ENCODE results near the gene KLF6. TPM values are rescaled to one million over a fixed set of nuclear protein-coding genes. Genes with fewer than 3 reads are reported as not detected.

The KLF6 gene
- total RNA-seq, 1 experiment from 2014 or later: 21.3 TPM

DNA sequence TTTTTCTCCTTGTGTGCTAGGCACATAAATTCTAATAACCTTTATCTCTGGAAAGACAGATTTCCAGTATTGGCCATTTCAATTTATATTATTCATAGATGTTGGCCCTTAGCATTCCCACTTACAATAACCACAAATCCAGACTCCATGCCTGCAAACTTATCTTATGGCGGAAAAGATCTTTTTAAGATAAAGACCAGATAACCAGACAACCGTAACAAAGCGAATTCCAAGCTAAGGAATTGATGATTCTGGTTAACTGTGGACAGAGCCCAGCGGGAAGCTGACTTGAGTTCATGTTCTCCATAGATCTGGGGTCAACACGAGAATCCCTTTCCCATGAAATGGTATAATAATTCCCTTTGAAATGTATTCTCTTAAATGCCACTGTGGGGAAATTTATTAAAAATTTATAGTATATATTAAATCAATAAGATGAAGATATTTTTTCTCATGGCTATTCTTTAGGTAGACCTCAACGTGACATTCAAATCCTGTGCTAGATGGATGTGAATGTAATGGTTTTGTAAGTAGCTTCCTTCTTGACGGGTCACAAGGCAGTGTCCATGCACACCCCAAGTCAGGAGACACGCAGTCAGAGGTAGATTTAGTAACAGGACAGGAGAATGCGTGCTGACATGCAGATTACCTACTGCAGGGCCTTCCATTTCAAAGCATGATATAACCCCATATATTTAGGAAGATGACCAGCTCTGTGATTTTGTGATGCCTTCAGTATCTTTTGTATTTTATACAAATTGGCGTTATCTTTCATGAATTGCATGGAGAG, 37.7 kb upstream of the KLF6 start:
- H3K36me3 ChIP-seq: no peaks in the 10 kb centered on the region
- no peaks in the 10 kb centered on the region for H3K27me3 ChIP-seq (replicated peaks)
- DNase-seq (ENCODE audit: low read depth in 1 of 2, low spot score in 2 of 2): no peak
- H3K4me1 ChIP-seq (replicated peaks): peaks cover 46% of the 10 kb centered on the region
- H3K9me3 ChIP-seq (replicated peaks): no peaks in the 10 kb centered on the region
- H3K27ac ChIP-seq: no peak overlapping the region
- no peak overlapping the region for H3K4me3 ChIP-seq

DNA sequence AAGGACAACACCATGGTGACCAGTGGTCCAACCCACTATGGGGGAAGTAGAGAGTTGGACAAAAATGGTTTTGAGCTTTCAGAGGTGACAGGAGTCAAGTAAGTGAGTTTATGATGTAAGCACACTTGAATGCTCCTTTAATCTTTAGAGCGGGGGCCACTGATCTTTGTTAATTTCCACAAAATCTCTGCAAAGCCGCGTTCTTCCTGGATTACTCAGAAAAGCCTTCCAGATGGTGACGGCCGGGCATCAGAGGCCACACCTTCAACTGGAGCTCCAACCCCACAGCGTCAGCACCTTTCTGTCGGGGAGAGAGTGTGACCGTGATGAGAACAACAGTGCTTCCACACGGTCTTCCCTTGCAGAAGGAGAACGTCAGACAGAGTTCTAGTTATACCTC, 35.2 kb upstream of the KLF6 start:
- no peaks in the 10 kb centered on the region for H3K27me3 ChIP-seq (replicated peaks)
- H3K36me3 ChIP-seq: no peaks in the 10 kb centered on the region
- peak overlapping the region; percentile 22 for H3K4me3 ChIP-seq
- no peaks in the 10 kb centered on the region for H3K9me3 ChIP-seq (replicated peaks)
- peak overlapping the region; percentile 68 for H3K27ac ChIP-seq
- H3K4me1 ChIP-seq (replicated peaks): peaks cover 25% of the 10 kb centered on the region
- peak; percentile 86 to 88 for DNase-seq (ENCODE audit: low read depth in 1 of 2, low spot score in 2 of 2)

DNA sequence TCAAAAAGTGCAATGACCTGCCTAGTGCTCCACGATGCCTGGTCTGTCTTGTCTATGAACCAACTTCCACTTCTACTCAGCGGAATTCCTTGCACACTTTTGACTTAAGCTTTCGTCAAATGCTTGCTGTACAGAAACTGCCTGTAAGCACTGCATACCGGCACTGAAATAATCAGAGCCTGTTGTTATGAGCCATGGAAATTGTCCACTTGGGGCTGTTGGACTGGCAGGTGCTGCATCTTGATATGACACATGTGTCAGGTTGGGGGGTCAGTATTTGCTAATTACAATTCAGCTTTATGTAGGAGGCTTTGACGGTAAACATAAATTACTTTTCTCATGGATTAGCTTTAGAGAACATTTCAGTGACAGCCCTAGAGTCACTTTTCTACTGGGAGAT, 32.0 kb upstream of the KLF6 start:
- Histone ChIP-seq H3K27me3 (replicated peaks) (no peaks in the 10 kb centered on the region), H3K36me3 (no peaks in the 10 kb centered on the region), H3K4me1 (replicated peaks) (peaks cover 40% of the 10 kb centered on the region), H3K27ac (no peak overlapping the region), H3K9me3 (replicated peaks) (no peaks in the 10 kb centered on the region), H3K4me3 (no peak overlapping the region)
- DNase-seq (ENCODE audit: low read depth in 1 of 2, low spot score in 2 of 2): no peak

DNA sequence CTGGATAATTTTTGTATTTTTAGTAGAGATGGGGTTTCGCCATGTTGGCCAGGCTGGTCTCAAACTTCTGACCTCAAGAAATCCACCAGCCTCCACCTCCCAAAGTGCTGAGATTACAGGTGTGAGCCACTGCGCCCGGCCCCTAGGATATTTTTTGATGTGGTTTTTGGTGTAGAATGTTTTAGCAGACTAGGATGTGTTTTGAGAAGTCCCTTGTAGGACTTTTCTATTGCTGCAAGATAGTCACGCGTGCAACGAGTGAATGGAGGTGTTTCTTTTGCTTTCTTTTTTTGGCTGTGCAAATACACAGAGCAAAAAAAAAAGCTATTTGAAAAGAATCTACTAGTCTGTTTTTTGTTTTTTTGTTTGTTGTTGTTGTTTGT, 29.8 kb upstream of the KLF6 start:
- H3K27ac ChIP-seq: no peak overlapping the region
- DNase-seq (ENCODE audit: low read depth in 1 of 2, low spot score in 2 of 2): no peak
- H3K4me3 ChIP-seq: no peak overlapping the region
- H3K9me3 ChIP-seq (replicated peaks): no peaks in the 10 kb centered on the region
- H3K4me1 ChIP-seq (replicated peaks): peaks cover 43% of the 10 kb centered on the region
- no peaks in the 10 kb centered on the region for H3K36me3 ChIP-seq
- H3K27me3 ChIP-seq (replicated peaks): no peaks in the 10 kb centered on the region

DNA sequence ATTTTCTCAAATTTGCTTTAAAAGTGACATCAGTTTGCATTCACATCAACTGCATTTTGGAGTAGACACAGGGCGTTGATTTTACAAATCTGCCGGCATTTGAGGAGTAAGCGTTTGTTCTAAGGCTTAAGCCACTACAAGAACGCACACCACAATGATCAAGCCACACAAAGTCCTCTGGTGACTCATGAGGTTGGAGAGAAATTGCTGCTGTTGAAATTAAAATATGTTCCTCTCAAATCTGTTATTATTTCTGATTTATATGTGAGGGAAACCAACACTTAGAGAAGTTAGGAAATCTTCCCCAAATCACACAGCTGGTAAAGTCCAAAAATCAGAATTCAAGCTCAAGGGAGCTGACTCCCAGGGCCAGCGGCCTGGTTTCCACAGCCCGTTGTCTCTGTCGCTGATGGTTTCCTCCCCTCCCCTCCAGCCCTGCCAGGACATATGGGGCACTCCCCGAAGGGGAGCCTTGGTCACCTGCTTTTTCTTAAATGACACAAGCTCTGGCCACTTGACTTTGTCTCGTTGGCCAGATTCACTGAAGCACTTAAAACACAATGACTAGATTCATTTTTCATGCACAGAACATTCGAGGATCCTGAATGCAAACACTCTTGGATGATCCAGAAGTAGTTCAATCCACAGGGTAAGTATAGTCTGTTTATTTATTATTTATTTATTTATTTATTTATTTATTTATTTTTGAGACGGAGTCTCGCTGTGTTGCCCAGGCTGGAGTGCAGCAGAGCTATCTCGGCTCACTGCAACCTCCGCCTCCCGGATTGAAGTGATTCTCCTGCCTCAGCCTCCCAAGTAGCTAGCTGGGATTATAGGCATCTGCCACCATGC, 29.2 kb upstream of the KLF6 start:
- Histone ChIP-seq H3K9me3 (replicated peaks) (no peaks in the 10 kb centered on the region), H3K36me3 (no peaks in the 10 kb centered on the region), H3K27ac (peak overlapping the region; percentile 11; the same call in 1 of the 2 replicates), H3K4me3 (no peak overlapping the region), H3K27me3 (replicated peaks) (no peaks in the 10 kb centered on the region), H3K4me1 (replicated peaks) (peaks cover 47% of the 10 kb centered on the region)
- no peak for DNase-seq (ENCODE audit: low read depth in 1 of 2, low spot score in 2 of 2)

DNA sequence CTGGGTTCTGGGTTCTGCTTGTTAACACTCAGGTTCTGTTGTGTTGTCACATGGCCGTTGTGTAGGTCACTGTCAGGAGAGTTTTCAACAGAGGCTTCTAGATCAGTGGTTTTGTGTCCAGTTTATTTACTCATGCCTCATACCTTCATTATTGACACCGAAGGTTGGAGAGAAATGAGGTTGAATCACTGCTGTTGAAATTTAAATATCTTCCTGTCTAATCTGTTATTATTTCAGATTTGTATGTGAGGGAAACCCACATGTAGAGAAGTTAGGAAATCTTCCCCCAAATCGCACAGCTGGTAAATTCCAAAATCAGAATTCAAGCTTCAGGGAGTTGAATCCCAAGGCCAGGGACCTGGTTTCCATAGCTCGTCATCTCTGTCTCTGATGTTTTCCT, 28.3 kb upstream of the KLF6 start:
- Histone ChIP-seq H3K4me3 (no peak overlapping the region), H3K4me1 (replicated peaks) (peaks cover 48% of the 10 kb centered on the region), H3K27me3 (replicated peaks) (no peaks in the 10 kb centered on the region), H3K36me3 (no peaks in the 10 kb centered on the region), H3K27ac (peak overlapping the region; percentile 11), H3K9me3 (replicated peaks) (no peaks in the 10 kb centered on the region)
- no peak for DNase-seq (ENCODE audit: low read depth in 1 of 2, low spot score in 2 of 2)

DNA sequence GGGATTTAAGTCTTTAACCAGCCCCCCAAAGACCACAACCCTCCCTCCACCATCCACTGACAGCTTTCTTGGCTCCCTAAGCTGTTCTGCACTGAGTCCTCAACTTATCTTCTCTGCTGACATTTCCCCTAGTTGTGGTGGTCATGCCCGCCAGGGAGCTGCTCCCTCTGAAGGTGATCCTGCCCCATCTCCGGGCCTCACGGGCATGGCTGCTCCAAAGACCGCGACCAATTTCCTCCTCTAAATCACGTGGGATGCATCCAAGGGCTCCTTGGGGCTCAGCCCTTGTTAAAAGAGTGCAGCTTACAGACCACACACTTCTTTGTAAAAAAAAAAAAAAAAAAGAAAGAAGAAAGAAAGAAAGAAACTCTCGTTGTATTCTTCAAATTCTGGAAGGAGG, 27.1 kb upstream of the KLF6 start:
- DNase-seq (ENCODE audit: low read depth in 1 of 2, low spot score in 2 of 2): no peak
- Histone ChIP-seq H3K36me3 (no peaks in the 10 kb centered on the region), H3K4me1 (replicated peaks) (peaks cover 59% of the 10 kb centered on the region), H3K4me3 (no peak overlapping the region), H3K27me3 (replicated peaks) (no peaks in the 10 kb centered on the region), H3K27ac (peak overlapping the region; percentile 93), H3K9me3 (replicated peaks) (no peaks in the 10 kb centered on the region)

DNA sequence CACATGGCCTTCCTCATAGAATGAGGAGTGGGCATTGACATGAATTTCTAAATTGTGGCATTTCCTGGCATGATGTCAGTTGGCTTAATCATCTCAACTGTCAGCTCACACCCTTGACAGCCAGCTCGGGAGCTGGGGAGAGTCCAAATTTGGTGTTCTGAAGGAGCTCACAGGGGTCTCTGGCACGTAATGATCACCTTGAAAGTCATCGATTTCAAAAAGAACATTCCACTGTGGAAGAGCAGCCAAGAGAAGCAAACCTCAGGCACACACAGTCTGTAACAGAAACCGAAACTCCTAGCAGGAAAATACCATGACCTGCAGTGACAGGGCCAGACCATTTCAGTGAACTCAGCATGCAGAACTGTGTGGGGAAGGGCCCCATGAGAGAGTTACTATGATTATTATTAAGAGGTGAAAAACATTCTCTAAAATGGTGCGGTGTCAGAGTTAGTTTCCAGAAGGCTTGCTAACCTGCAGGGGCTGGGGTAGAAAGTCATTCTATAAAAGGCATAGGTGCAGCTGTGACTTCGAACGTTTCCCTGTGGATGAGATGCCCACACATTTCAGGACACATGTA, 26.4 kb upstream of the KLF6 start:
- H3K4me3 ChIP-seq: no peak overlapping the region
- no peaks in the 10 kb centered on the region for H3K27me3 ChIP-seq (replicated peaks)
- no peaks in the 10 kb centered on the region for H3K9me3 ChIP-seq (replicated peaks)
- H3K4me1 ChIP-seq (replicated peaks): peaks cover 67% of the 10 kb centered on the region
- no peaks in the 10 kb centered on the region for H3K36me3 ChIP-seq
- H3K27ac ChIP-seq: peak overlapping the region; percentile 93
- DNase-seq (ENCODE audit: low read depth in 1 of 2, low spot score in 2 of 2): peak; percentile 63 to 83

DNA sequence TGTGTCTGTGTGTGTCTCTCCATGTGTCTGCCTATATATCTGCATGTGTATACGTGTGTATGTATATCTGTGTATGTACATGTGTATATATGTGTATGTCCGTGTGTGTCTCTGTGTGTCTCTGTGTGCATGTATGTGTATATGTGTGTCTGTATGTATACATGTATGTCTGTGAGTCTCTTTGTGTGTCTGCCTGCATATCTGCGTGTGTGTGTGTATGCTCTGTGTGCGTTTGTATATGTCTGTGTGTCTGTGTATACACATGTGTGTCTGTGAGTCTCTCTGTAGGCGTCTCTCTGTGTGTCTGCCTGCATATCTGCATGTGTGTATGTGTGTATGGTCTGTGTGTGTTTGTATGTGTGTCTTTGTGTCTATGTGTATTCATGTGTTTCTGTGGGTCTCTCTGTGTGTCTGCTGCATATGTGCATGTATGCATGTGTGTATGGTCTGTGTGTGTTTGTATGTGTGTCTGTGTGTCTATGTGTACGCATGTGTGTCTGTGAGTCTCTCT, 23.7 kb upstream of the KLF6 start:
- no peak for DNase-seq (ENCODE audit: low read depth in 1 of 2, low spot score in 2 of 2)
- Histone ChIP-seq H3K27ac (no peak overlapping the region), H3K9me3 (replicated peaks) (no peaks in the 10 kb centered on the region), H3K36me3 (no peaks in the 10 kb centered on the region), H3K4me3 (no peak overlapping the region), H3K27me3 (replicated peaks) (no peaks in the 10 kb centered on the region), H3K4me1 (replicated peaks) (peaks cover 88% of the 10 kb centered on the region)

DNA sequence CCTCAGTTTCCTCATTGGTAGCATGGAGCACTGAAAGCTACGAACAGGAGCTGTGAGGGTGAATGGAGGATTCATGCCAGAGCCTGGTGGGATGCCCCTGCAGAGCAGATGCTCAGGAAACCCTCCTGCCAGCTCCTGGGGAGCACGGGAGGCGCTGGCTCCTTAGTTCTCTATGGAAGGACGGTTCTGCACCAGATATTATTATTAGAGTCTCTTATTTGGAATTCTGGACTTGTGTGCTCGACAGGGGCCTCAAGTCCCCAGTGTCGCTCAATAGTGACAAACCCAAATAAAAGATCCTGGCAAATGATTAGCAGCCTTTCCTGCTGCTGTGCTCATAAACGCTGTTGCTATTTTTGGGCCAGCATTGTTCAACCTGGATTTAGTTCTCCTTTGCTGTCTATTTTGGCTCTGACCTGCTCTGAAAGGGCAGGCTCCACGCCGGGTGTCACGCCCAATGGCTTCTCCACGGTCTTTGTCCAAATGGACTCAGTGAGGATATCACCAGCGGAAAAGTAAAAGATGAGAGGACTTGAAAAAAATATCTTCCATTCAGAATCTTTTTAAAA, 23.0 kb upstream of the KLF6 start:
- Histone ChIP-seq H3K4me3 (no peak overlapping the region), H3K27me3 (replicated peaks) (no peaks in the 10 kb centered on the region), H3K9me3 (replicated peaks) (no peaks in the 10 kb centered on the region), H3K36me3 (no peaks in the 10 kb centered on the region), H3K4me1 (replicated peaks) (peaks cover 82% of the 10 kb centered on the region), H3K27ac (no peak overlapping the region)
- no peak for DNase-seq (ENCODE audit: low read depth in 1 of 2, low spot score in 2 of 2)

DNA sequence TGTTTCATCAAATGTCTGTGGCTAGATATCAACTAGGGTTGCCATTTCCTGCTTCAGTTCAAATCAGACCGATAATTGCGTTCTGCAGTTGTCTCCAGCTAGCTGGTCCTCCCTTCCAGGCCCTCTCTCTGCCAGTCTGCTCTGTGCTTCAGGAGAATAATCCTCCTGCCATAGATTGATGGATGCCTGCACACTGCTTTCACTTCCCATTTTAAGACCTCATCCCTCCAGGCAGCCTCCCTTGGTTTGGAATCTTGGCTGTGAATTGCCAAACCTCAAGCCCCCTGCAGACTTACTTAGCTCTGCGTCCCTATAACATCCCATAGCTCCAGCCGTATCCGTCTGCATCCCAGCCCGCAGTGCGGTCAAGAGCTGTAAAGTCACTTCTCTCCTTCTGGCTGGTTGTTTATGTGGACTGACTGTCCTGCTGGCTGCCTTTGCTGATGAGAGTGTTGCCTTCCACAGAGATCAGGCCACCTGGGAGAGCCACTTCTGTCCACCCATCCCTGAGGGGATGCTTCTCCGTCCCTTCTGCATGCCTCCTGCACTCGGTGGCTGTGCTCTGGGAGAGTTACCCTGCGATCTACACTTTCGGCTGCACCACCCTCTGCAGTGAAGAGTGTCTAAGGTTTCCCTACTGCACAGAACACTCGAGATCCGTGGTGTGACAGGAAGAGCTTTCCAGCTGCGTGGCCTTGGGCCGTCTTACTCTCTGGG, 22.4 kb upstream of the KLF6 start:
- no peak for DNase-seq (ENCODE audit: low read depth in 1 of 2, low spot score in 2 of 2)
- H3K27ac ChIP-seq: peak overlapping the region; percentile 98
- H3K4me3 ChIP-seq: no peak overlapping the region
- peaks cover 77% of the 10 kb centered on the region for H3K4me1 ChIP-seq (replicated peaks)
- no peaks in the 10 kb centered on the region for H3K27me3 ChIP-seq (replicated peaks)
- H3K36me3 ChIP-seq: no peaks in the 10 kb centered on the region
- no peaks in the 10 kb centered on the region for H3K9me3 ChIP-seq (replicated peaks)

DNA sequence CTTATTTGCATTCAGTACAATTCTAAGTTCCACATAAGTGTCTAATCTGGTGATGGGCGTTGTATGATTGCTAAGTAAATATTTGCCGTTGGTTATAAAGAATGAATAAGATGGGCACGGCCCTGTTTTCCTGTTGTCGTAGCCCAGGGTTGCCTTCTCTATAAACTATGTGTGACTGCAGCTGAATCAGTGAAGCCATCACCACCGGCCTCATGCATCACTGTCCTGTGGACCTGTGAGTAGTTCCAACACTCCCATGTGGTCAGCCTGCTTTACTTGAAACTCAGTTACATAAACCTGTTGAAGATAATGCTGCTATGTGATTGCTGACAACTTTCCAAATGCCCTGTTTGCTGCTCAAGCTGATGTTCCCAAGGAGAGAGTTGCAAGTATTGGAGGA, 21.6 kb upstream of the KLF6 start:
- peaks cover 70% of the 10 kb centered on the region for H3K4me1 ChIP-seq (replicated peaks)
- peak in 1 of 2 experiments; percentile 68 for DNase-seq (ENCODE audit: low read depth in 1 of 2, low spot score in 2 of 2)
- H3K27me3 ChIP-seq (replicated peaks): no peaks in the 10 kb centered on the region
- H3K4me3 ChIP-seq: no peak overlapping the region
- no peaks in the 10 kb centered on the region for H3K36me3 ChIP-seq
- H3K9me3 ChIP-seq (replicated peaks): no peaks in the 10 kb centered on the region
- peak overlapping the region; percentile 98 for H3K27ac ChIP-seq

DNA sequence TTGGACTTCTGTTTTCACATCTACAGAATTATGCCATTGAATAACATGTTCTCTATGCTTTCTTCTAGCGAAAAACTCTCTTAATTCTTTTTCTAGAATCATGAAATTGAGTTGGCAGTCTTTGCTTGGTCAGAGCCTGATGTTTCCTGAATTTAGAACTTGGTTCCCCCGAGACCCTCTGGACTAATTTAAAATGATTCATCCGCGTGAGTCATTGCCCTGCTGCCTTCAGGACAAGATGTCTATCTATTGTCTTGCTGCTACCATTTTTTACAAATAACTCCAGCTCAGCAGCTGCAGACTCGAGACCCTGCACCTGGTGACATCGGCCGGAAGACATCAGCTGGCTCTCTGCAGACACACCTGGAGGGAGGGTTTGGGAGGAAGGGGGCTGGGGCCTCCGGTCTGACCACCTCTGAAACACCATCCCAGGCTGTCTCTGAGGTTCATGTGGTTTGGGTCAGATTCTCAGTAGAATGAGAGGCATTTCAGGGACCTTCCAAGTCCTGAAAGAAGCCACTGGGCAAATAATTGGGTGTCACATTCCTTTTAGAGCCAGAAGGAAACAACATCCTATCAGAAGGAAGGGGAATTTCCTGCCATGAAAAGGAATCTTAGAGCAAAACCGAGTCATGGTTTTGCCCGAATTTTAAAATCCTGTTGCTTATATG, 20.9 kb upstream of the KLF6 start:
- Histone ChIP-seq H3K4me3 (no peak overlapping the region), H3K4me1 (replicated peaks) (peaks cover 63% of the 10 kb centered on the region), H3K36me3 (no peaks in the 10 kb centered on the region), H3K9me3 (replicated peaks) (no peaks in the 10 kb centered on the region), H3K27me3 (replicated peaks) (no peaks in the 10 kb centered on the region), H3K27ac (peak overlapping the region; percentile 98)
- DNase-seq (ENCODE audit: low read depth in 1 of 2, low spot score in 2 of 2): peak; percentile 86 to 95
